Stimulated activated CD4-positive, alpha-beta T cell treated with anti-CD3 and anti-CD28 coated beads, TNF-alpha, amount 100 ng/mL, for 48 hours (primary cell): ENCODE measurements around the gene SCARB1.

Experiments
- DNase-seq, 3 donors: peaks; one replicate each; pipeline ENCODE4 v3.0.0-alpha.2; 2020; ENCODE audit warnings: low read depth in 3 of 3

SCARB1 gene

DNA sequence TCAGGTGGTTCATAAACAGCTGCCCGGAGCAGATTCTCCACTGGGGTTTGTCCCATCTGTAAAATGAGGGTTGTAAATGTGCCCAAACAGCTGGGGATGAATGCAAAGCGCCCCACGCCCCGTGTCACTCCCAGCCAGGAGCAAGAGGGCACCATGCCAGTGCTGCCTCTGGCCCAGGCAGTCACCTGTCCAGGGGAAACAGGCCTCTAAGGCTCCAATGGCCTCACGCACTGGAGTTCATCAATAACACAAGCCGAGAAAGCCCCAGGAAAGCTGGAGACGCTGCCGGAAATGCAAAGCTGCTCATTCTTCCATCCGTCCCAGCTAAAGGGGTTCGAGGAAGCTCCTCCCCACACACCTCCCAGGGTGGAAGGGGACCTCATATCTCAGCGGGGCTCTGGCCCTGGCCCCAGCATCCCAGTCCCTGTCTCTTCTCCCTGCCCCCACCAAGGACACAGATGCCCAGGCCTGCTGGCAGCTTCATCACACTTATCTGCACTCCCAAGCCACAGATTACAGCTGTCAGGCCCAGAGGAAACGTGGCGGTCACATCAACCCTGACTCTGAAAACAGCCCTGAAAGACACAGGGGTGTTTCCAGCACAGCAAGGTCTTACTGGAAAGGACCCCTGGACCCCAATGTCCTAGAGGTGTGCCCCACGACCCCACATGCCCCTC lies 21.5 kb downstream of the SCARB1 start:
- DNase-seq = no peak

DNA sequence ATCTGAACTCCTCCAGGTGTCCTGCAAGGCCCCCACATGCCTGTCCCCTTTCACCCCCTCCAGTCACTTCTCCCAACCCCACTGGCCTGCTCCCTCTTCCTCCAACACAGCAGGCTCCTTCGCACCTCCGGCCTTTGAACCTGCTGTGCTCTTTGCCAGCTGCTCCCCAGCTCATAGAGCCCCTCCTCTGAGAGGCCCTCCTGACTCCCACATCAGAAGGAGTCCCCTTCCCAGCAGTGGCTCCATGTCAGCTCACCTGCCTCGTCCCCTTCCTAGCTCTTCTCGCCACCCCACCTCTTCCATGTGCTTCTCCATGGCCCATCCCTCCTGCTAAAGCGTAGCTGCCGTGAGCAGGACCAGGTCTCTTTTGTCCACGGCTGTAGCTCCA lies 22.1 kb downstream of the SCARB1 start:
- no peak for DNase-seq

DNA sequence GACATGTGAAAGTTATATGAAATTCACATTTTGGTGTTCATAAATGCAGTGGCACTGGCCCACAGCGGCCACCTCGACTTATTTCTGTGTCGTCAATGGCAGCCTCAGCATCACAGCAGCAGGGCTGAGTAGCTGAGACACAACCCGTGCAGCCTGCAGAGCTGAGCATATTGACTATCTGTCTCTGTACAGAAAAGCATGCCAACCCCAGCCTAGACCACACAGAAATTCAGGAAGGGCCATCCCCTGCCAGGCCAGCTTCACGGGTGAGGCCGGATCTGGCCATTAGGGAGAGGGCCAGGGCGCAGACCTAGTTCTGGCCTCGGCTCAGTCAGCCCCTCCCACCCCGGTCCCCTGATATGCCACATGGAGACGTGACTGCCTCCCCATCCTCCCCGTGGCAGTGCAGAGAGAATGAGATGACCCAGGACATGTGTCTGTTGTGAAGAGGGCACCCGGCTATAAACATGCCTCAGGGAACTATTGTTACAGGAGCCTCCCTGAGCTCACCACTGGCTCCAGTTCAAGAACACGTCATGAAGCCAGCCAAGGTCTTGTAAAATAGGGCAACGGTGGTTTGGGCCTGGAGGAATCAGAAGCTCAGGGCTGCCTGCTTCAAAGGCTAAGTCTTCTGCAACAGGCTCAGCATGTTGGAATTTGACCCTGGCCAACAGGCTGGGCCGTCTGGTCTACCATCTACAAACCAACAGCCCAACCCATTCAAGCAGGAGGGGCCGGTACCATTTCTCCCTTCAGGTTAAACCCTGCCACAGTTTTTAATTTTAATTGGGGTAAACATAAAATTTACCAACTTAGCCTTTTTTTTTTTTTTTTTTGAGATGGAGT lies 25.5 kb downstream of the SCARB1 start:
- DNase-seq = no peak

DNA sequence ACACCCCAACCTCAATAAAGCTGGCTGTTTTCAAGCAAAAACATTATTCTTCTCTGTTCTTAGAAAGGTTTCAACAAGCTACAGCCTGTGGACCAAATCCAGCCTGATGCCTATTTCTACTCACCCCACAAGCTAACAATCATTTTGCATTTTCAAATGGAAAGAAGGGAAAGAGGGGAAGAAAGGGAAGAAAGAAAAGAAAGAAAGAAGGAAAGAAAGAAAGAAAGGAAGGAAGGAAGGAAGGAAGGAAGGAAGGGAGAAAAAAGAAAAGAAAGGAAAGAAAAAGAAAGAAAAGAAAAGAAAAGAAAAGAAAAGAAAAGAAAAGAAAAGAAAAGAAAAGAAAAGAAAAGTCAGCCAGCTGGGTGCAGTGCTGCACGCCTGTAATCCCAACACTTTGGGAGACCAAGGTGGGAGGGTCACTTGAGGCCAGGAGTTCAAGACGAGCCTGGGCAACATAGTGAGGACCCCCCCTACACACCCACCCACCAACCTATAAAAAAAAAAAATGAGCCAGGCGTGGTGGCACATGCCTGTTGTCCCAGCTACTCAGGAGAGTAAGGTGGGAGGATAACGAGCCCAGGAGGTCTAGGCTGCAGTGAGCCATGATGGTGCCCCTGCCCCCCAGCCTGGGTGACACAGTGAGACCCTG lies 26.3 kb downstream of the SCARB1 start:
- no peak for DNase-seq

DNA sequence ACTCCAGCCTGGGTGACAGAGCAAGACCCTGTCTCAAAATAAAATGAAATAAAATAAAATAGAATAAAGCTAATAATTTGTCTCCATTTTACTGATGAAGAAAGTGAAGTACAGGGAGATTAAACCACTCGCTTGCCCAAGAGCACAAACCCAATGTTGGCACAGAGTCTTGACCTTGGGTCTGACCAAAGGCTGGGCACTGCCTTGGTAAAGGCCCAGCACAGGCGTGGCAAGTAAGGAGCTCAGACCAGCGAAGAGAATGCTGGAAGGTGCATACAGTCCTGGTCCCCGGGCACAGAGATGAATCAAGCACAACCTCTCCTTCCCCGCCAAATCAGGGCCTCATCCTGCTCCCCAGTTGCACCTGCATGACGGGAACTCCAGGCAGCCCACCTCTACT lies 26.9 kb downstream of the SCARB1 start:
- no peak for DNase-seq

DNA sequence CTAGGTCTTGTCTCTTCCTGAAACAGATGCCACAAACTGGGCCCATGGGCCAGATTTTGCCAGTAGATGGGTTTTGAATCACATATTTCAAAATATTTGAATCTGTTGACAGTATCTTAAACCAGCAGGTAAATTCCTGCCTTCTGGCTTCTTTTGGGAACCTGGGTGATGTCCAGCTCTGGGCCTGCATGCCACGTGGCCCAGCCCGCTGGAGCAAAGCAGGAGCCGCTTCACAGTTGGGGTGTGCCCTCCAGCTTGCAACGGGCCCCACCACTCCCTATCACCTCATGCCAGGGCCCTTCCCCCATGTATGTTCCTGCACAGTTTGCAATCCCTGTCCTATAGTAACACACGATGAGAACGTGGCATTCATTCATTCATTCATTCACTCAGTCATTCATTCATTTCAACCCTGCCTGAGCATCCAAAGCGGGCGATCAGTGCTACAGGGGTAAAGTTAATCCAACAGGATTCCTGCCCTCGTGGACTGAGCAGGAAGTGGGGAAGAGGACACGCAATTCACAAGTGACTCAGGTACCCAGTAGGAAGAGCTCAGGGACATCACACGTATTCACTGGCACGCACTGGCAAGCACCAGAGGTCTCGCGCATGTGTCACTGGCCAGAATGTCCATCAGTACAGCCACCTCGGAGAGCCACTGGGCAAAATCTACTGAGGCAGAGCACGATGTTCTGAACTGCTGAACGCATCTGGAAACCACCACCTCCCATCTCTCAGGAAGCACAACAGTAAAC lies 27.8 kb downstream of the SCARB1 start:
- no peak for DNase-seq

DNA sequence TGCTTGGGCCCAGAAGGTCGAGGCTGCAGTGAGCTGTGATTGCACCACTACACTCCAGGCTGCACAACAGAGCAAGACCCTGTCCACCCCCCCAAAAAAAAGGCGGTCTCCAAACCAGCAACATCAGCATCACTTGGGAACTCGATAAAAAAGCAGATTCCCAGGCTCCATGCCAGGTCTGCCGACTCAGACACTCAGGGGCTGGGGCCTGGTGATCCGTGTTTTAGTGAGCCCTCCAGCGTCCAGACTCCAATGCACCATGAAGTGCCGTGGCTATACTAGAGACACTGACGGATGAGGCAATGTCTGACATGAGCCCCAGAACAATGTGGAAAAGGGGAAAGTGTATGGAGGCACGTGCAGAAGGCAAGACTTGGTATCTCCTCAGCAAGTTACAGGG lies 28.8 kb downstream of the SCARB1 start:
- DNase-seq = no peak

DNA sequence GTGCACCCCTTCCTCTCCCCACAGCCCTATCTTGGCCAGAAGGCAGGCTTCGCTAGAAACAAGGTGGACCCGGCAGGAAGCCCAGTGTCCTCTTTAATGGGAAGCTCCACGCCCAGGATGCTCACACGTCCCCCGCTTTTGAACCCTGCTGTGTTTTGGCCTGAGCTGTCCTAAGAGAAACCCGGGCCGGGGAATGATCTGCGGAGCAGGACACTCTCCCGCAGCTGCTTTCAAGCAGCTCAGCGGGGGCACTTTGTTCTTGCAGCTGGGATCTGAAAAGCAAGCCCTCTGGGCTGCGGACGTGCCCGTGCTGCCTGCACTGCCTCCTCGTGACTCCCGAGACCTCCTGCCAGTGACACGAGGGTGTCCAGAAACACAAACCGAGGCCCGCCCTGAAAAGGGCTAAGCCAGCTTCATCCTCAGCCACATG lies 30.0 kb downstream of the SCARB1 start:
- no peak for DNase-seq

DNA sequence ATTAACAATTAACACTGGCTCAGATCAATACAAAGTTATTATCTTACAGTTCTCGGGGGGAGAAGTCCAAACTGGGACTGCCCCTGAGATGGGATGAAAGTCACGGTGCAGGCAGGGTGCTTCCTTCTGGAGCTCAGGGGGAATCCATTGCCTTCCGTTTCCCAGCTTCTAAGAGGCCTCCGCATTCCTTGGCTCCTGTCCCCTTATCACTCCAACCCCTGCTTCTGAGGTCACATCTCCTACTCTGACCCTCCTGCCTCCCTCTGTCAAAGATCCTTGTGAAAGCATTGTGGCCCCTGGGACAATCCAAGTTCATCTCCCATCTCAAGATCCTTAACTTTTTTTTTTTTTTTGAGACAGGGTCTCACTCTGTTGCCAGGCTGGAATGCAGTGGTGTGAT lies 30.8 kb downstream of the SCARB1 start:
- DNase-seq = no peak

DNA sequence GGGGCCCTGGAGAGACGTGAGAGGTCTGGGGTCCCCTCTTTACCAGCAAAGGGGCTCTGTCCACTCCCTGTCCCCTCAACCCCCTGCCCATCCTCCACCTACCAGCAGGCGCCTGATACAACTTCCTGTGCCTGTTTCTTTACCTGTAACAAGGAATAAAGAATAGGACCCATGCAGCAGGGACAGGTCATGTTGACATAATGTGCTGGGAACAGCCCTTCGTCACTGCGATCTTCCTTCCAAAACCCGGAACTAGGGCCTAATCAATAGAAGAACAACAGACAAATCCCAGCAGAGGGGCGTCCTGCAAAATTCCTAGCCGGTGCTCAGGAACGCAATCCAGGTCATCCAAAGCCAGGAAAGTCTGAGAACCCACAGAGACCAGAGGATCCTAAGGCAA lies 32.1 kb downstream of the SCARB1 start:
- no peak for DNase-seq

DNA sequence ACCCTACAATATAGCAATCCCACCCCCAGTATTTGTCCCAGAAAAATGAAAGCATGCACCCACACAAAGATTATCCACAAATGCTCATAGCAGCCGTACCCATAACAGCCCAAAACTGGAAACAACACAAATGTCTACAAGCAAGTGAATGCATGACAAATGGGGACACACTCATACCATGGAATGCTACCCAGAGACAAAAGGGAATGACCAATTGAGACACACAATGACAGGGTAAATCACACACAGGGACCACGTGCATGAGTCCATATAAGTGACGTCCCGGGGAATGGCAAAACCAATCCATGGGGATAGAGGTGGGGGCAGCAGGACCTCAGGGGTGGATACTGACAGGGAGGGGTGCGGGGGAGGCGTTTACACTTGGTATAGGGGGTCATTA lies 33.4 kb downstream of the SCARB1 start:
- no peak for DNase-seq

DNA sequence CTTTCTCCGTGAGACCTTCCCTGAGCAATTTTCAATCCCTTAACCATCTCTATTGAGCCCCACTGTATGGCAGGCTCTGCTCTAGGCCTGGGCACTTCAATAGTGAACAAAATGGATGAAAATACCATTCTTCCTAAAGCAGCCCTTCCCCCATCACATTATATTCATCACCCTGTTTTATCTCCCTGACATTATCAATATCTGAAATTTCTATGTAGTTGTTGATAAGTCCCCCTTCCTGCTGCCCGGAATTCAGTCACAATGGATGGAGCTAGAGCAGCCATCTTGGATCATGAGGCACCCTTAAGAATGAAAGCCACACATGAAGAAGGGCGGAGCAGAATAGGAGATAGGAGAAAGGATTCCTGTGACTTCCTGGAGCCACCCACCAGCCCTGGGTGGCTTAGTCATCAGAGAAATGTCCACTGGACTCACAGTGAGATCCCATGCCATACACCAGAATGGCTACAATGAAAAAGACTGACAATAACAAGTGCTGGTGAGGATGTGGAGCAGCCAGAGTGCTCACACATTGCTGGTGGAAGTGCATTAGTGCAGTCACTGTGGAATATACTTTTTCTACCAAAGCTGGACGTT lies 33.9 kb downstream of the SCARB1 start:
- no peak for DNase-seq

DNA sequence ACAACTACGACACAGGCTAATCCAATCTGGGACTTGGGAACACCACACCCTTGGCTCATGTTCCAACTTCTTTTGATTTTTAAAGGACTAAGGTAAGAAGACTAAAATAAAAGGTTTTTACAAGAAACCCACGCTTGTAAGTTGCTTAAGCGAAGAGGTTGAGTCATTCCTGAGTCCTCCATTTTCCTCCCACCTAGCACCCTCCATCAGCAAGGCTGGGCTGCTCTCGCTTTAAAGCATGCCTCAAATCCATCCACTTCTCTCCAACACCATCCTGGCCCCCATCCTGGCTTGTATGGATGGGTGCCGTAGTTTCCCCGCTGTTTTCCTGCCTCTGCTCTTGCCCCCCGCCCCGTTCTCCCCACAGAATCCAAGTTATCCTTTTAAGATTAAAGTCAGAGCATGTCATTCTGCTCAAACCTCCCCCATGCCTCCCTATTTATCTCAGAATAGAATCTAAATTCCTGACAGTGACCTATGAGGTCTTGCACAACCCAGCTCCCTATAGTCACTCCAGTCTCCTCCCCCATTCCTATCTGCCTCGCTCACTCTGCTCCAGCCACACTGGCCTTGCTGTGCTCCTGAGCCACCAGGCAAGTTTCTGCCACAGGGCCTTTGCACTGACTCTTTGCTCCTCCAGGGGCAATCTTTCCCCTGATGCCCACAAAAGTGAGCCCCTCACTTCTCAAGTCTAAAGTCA lies 34.5 kb downstream of the SCARB1 start:
- no peak for DNase-seq

DNA sequence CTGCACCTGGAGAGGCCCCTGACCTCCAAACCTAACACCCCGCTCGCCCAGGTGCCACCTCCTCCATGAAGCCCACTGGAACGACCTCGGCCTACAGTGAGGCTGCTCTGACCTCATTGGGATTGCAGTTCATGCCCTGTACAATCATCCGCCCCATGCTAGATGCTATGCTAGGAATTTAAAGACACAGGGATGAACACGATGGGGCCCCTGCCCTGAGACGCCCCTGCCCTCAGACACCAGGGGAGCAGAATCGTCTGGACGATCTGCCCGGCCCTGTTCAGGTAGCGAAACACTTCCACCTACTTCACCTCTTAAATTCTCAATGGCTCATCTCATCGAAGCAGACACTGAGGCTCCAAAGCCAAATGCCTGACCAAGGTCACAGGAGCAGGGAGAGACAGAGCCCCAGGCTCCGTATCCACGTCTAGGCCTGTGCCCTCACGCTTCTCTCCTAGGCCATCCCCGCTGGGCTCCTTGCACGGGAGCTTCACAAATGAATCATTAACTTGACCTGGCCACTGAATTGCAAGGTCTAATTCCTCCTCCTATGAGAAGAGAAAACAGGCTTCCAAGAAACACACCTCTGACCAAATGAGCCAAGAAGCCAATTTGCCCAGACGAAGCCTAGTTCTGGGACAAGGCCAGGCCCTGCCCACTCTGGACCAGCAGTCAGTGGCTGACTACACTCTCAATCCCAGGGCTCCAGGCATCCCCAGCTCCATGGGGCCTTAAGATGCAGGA lies 35.2 kb downstream of the SCARB1 start:
- DNase-seq = no peak

DNA sequence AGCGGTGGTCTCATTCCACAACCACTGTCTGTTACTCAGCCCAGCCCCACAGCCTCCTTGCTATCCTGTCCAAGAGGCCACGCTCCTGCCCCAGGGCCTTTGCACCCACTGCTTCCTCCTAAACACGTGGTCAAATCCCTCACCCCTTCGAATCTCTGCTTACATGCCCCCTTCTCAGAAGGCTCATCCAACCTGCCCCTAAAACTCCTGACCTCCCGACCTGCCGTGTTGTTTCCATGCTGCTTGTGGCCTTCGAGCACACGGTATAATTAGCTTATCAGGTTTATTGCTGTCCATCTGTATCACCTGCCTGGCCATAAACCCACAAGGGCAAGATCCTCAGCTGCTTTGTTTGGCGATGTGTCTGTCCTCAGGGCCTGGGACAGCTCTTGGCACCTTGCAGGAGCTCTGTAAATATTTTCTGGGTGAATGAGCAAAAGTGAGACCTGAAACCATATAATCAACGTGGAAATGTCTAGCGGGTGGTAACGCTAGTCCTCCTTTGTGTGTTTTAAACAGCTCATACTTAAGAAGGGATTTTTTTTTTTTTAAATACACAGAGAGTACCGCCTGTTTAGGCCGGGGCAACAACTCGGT lies 36.0 kb downstream of the SCARB1 start:
- DNase-seq = no peak

DNA sequence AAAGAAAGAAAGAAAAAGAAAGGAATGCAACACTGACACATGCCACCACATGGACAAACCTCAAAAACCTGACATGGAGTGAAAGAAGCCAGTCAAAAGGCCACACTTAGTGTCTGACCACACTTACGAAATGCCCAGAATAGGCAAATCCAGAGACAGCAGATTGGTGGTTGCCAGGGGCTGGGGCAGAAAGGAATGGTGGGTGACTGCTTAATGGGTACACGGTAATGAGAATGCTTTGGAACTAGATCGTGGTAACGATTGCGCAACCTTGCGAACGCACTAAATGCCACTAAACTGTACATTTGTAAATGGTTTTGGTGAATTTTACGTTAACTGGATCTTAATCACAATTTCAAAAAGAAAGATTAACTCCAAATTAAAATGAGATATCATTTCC lies 39.5 kb downstream of the SCARB1 start:
- DNase-seq = no peak

DNA sequence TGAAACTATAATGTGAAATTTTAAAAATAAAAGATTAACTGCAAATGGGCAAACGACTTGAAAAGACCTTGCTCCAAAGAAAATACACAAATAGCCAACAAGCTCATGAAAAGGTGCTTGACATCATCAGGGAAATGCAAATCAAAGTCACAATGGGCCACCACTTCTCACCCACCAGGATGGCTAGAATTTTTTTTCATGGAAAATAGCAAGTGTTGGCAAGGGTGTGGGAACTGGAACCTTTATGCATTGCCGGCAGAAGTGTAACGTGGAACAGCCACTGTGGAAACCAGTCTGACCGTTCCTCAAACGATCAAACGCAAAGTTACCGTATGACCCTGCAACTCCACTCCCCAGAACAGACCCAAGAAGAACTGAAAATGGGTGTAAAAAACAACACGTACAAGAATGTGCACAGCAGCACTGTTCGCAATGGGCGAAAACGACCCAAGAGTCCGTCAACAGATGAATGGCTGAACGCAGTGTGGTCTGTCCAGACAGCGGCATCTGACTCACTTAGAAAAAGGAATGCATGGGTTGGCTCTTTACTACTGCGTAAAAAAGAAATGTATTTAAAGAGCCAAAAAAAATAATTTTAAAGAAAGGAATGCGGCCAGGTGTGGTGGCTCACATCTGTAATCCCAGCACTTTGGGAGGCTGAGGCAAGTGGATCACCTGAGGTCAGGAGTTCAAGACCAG lies 40.2 kb downstream of the SCARB1 start:
- no peak for DNase-seq

DNA sequence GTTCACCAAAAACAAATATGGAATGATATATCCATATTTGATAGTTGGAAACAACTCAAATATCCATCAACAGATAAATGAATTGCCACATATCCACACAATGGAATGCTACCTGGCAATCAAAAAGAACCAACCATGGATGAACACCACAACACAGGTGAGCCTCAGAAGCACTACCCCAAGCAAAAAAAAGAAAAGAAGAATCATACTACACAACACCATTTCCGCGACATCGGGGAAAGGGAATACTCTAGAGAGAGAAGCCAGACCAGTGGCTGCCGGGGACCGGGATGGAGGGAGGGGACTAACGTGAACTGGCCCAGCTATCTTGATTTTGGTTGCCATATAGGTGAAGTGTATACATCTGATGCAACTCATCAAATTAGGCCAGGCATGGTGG lies 41.4 kb downstream of the SCARB1 start:
- DNase-seq = no peak
